HG02970 (cell line): ENCODE data around the gene RNF126.
"Not testable (repeated sequence)": the region's sequence is repeated elsewhere in the genome, so short reads cannot be mapped to it uniquely, and the experiment has no call there.

Experiments
- ATAC-seq: cut with Tn5 transposase; IDR thresholded peaks from one replicate; pipeline ENCODE4 v1.9.1; 2021; ENCODE audit warnings: mild to moderate bottlenecking, moderate library complexity, moderate number of reproducible peaks; ENCODE audit not compliant: unreplicated experiment, low FRiP score

Gene RNF126

GRCh38 chr19:662962-663681, at the start of gene RNF126:
Gene RNF126 (minus strand): TSS chr19:663214. CDS start chr19:663121, 93 bp downstream.
- ATAC-seq: peak; percentile 69

GRCh38 chr19:711254-711653, 48.2 kb upstream of the RNF126 start:
- no peak for ATAC-seq

DNA sequence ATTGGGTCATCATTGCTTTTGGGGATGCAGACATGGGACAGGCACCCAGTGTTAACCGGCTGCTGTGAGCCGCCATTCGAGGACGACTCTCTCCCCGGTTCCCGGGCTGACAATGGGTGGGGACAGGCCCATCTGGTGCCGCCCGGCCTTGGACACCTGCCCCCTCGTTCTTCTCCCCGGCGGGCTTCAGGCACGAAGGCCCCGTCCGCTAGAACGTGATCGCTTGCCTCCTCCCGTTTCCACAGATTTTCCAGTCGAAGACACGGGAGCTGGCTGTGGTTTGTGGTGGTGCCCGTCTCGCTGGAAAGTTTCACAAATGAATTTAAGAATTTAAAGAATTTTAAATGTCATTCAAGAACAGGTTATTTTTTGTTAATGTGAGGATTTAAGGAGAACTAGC, 47.8 kb upstream of the RNF126 start:
- ATAC-seq: no peak

DNA sequence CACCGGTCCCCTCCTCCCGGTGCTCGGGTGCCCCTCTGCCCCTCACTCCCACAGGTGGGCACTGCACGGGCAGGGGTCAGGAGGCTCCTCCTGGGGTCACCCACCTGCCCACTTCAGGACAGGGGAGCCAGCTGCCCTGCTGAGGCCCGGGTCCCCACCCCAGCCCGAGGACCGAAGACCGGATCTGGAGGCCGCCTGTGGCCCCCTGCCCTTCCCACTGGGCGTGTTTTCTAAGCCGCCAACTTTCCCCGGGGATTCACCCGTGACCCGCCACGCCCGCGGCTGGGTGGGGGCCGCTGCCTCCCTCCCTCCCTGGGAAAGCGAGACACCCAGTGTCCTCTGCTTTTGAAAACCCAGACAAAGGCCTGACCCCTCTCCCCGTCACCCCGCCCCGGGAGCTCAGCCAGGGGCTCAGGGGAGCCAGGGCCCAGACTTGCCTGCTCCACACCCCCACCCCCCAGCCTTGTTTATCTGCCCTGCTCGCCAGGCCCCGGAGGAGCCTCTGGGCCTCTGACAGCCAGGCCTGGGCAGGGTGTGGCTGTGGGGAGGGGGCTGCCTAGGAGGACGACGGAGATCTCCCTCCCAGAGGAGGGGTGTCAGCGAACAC, 47.1 kb upstream of the RNF126 start:
- no peak for ATAC-seq

- ATAC-seq: no peak
These were observed 46.4 kb upstream of the RNF126 start for GRCh38 chr19:709196-709964.

DNA sequence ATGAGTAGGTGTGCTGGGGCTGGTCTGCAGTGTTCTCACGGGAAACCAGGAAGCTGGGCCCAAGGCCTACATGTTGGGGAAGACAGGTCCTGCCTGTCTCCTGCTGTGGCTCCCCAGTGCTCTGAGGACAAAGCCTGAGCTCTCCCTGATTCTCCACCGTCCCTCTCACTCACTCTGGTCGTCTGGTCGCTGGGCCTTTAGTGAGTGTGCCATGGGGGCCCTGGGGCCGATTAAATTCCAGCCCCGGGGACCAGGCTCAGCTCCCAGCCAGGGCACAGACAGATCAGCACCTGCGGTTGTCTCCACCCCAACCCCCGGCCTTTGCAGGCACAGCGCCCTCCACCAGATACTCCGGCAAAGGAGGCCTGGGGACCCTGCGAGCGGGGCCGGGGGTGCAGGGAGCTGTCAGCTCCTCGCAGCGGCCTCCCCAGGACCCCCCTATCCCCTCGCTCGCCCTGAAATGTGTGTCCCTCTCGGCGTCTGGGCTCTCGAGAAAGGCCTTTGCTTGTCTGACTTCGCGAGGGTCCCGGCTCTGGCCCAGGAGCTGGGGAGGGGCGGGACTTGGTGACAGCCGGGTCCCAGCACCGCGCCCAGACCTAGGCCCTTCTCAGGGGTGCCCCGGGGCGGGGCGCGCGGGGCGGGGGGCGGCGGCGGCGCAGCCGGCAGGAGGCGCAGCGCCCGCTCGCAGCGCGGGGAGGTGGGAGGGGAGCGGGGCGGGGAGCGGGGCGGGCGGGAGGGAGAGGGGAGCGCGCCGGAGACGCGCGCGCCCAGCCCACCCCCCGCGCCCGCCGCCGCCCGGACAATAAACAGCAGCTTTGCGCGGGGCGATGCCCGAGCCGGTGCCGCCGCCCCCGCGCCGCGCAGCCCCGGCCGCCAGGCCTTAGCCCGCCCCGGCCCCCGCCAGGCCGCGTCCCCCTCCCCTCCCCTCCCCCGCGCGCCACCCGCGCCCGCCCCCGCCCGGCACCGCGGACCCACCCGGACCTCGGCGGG, 45.4 kb upstream of the RNF126 start, which contains the start of gene PALM:
Gene PALM, plus strand, starts transcription at position 782 of the 990 bp plus-strand sequence. CDS start 212 bp downstream, outside the sequence.
- ATAC-seq: no peak

GRCh38 chr19:704447-704741, 41.4 kb upstream of the RNF126 start:
- ATAC-seq: no peak

DNA sequence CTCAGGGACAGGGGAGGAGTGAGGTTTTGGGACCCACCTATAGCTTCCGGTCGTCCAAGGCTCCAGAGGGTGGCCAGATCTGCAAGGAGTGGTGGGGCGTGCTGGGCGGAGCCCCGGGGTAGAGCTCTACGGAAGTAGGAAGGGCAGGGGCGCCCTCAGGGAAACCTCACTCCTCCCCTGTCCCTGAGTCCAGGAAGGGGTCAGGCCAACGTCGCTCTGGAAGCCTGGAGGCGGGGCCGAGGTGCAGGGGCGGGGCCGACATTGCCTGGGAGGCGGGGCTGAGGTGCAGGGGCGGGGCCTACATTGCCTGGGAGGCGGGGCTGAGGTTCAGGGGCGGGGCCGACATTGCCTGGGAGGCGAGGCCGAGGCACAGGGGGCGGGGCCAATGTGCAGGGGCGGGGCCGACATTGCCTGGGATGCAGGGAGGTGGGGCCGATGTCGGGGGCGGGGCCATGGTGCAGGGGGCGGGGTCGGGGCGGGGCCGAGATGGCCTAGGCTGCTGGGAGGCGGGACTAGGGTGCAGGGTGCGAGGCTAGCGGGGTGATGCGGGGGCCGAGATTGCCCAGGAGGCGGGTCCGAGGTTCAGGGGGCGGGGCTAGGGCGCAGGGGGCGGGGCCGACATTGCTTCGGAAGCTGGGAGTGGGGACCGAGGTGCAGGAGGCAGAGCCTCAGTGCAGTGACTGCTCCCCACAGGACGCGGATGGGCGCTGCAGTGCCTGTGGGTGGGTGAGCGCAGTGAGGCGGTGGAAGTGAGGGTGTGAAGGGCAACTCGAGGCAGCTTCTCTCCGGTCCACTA, 40.8 kb upstream of the RNF126 start:
- no peak for ATAC-seq

DNA sequence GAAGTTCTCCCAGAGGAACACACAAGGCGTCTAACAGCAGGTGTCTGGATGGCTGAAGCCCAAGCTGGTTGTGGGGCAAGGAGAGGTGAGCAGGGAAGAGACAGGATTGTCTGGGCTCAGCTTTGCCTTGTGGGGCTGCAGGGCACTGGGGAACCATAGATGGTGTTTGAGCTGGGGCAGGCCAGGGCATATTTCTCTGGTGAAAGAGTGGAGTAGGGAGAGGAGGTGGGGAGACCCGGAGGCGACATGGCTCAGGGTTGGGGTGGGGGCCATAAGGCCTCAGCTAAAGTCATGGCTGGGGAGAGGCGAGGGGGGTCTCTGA, 40.3 kb upstream of the RNF126 start:
- ATAC-seq: no peak

DNA sequence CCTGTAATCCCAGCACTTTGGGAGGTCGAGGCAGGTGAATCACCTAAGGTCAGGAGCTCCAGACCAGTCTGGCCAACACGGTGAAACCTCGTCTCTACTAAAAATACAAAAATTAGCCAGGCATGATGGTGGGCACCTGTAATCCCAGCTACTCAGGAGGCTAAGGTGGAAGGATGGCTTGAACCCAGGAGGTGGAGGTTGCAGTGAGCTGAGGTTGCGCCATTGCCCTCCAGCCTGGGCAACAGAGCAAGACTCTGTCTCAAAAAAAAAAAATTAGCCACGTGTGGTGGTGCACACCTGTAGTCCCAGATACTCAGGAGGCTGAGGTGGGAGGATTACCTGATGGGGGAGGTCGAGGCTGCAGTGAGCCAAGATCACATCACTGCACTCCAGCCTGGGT, 39.8 kb upstream of the RNF126 start:
- ATAC-seq: not testable (repeated sequence)

- ATAC-seq: not testable (repeated sequence)
These were observed 36.9 kb upstream of the RNF126 start for GRCh38 chr19:699885-700284.

- ATAC-seq: not testable (repeated sequence)
These were observed 35.5 kb upstream of the RNF126 start for GRCh38 chr19:698529-698928.

GRCh38 chr19:695352-695949, 32.4 kb upstream of the RNF126 start, which contains the start of gene PRSS57:
Gene PRSS57 (minus strand): TSS chr19:695452. CDS start chr19:695430, 22 bp downstream.
- no peak for ATAC-seq

DNA sequence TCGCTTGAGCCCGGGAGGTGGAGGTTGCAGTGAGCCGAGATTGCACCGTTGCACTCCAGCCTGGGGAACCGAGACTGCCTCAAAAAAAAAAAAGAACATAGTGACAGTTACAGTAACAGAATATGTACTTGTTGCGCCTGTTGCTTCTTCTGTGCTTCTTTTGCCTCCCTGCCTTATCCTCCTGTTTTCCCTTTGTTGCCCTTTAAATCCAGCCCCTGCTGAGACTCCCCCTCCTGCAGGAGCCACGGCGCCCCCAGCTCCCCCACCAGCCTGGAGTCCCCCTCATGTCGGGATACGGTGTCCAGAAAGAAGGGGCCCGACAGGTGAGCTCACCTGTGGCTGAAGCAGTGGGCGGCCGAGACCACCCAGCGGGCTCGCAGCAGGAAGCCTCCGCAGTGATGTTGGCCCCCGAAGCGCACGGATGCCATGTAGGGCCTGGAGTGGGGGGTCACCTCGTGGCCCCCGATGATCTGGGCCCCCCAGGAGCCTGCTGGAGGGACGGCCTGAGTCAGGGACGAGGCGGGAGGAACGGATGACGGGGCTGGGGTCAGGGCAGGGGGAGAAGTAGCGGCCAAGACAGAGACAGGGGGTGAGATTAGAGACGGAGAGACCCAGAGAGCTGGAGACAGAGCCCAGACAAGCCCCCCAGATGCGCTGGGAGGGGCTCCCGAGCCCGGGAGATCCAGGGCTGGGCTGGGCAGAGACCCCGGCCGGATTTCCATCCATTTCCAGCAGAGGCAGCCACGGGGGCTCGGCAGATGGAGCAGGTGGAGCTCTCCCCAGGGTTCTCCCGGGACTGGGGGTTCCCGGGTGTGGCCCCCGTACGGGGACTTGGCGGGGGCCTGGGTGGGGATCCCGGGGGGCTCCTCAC, 31.7 kb upstream of the RNF126 start:
- no peak for ATAC-seq

- ATAC-seq: no peak
These were observed 27.2 kb upstream of the RNF126 start for GRCh38 chr19:690203-690602.

GRCh38 chr19:688992-689391, 26.0 kb upstream of the RNF126 start:
- ATAC-seq: no peak

- ATAC-seq: no peak
These were observed 25.2 kb upstream of the RNF126 start for GRCh38 chr19:688214-688613.

DNA sequence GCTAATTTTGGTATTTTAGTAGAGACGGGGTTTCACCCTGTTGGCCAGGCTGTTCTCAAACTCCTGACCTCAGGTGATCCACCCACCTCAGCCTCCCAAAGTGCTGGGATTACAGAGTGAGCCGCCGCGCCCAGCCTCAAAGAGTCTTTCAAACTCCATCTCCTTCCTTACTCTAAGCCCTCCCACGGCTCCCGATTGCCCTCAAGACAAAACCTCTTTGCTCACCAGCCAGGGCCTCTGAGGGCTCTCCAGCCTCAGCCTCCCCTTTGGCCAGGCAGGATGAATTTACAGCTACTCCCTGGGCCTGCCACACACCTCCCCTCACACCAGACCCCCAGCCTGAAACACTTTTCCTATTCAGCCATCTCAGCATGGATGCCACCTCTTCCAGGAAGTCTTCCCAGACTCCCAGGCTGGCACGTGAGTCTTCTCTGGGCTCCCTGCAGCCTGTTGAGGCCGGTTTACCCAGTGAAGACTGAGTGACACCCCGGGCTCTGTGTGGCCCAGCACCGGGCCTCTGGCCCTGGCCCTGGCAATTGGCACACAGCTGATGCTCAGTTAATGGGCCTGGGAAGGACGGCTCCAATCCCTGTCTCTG, 24.7 kb upstream of the RNF126 start:
- no peak for ATAC-seq
